Astrocyte (in vitro differentiated cells and primary cell): ENCODE data around the gene LY6G5B. TPM values are rescaled to one million over a fixed set of nuclear protein-coding genes. Genes with fewer than 3 reads are reported as not detected.
A peak's percentile ranks its signal among the peaks of the same experiment; 100 is the strongest.

Experiments used
- DNase-seq: peaks from one replicate; pipeline ENCODE4 v3.0.0-alpha.2; 2010; ENCODE audit warnings: low read depth
- FAIRE-seq: peaks from 2 replicates; lab custom pipeline; 2011; peaks lifted over from hg19 to GRCh38; lab: Jason Lieb, UNC
- H2AFZ ChIP-seq: 2 replicates; pipeline ENCODE4 v1.6.0; 2012; ENCODE audit warnings: low read depth, low read length, inconsistent platforms
- H3K27ac ChIP-seq: 2 replicates; pipeline ENCODE4 v1.5.1; 2011; ENCODE audit warnings: low read depth, low read length, inconsistent platforms
- H3K27me3 ChIP-seq: 2 replicates; pipeline ENCODE4 v1.6.0; 2011; ENCODE audit warnings: low read length, inconsistent platforms; ENCODE audit not compliant: insufficient read depth
- H3K36me3 ChIP-seq: 2 replicates; pipeline ENCODE4 v1.5.1; 2011; ENCODE audit warnings: low read length, inconsistent platforms; ENCODE audit not compliant: insufficient read depth
- H3K4me1 ChIP-seq: 2 replicates; pipeline ENCODE4 v1.5.1; 2011; ENCODE audit warnings: low read length, inconsistent platforms; ENCODE audit not compliant: insufficient read depth
- H3K4me2 ChIP-seq: 2 replicates; pipeline ENCODE4 v1.6.0; 2012; ENCODE audit warnings: low read length, inconsistent platforms
- H3K4me3 ChIP-seq: 2 replicates; pipeline ENCODE4 v1.5.1; 2011; ENCODE audit warnings: low read depth, mild to moderate bottlenecking, low read length, inconsistent platforms; ENCODE audit not compliant: insufficient read depth
- H3K79me2 ChIP-seq: 2 replicates; pipeline ENCODE4 v1.6.0; 2012; ENCODE audit warnings: mild to moderate bottlenecking, low read length, inconsistent platforms; ENCODE audit not compliant: insufficient read depth
- H3K9ac ChIP-seq: 2 replicates; pipeline ENCODE4 v1.6.0; 2012; ENCODE audit warnings: mild to moderate bottlenecking, low read length, inconsistent platforms
- H3K9me3 ChIP-seq: 2 replicates; pipeline ENCODE4 v1.5.1; 2012; ENCODE audit warnings: low read depth, mild to moderate bottlenecking, low read length, inconsistent platforms; ENCODE audit not compliant: insufficient read depth
- H4K20me1 ChIP-seq: 2 replicates; pipeline ENCODE4 v1.6.0; 2012; ENCODE audit warnings: low read length, inconsistent platforms; ENCODE audit not compliant: insufficient read depth
- H3K27ac Mint-ChIP-seq: one replicate; pipeline ENCODE4 v1.8.0; 2021; ENCODE audit warnings: mild to moderate bottlenecking, mixed read lengths; ENCODE audit not compliant: unreplicated experiment
- H3K27me3 Mint-ChIP-seq: one replicate; pipeline ENCODE4 v1.8.0; 2021; ENCODE audit warnings: low read depth, mixed read lengths; ENCODE audit not compliant: unreplicated experiment
- H3K36me3 Mint-ChIP-seq: one replicate; pipeline ENCODE4 v1.8.0; 2021; ENCODE audit warnings: low read depth, mixed read lengths; ENCODE audit not compliant: unreplicated experiment
- H3K4me1 Mint-ChIP-seq: one replicate; pipeline ENCODE4 v1.8.0; 2021; ENCODE audit warnings: low read depth, mixed read lengths; ENCODE audit not compliant: unreplicated experiment
- H3K4me3 Mint-ChIP-seq: one replicate; pipeline ENCODE4 v1.8.0; 2021; ENCODE audit warnings: mild to moderate bottlenecking, moderate library complexity, mixed read lengths; ENCODE audit not compliant: unreplicated experiment
- H3K9me3 Mint-ChIP-seq: one replicate; pipeline ENCODE4 v1.8.0; 2021; ENCODE audit warnings: mild to moderate bottlenecking, mixed read lengths; ENCODE audit not compliant: unreplicated experiment
- CTCF ChIP-seq: IDR thresholded peaks from 2 replicates; pipeline ENCODE4 v1.5.1; 2011; ENCODE audit warnings: low read depth, mild to moderate bottlenecking, inconsistent platforms, low read length, moderate library complexity; ENCODE audit not compliant: insufficient read depth
- EZH2 ChIP-seq: IDR thresholded peaks from 2 replicates; pipeline ENCODE4 v1.6.1; 2012; ENCODE audit warnings: mild to moderate bottlenecking, low read length, inconsistent platforms; ENCODE audit not compliant: insufficient read depth
- total RNA-seq: library from RNA; stranded (reverse); gene quantifications from 2 replicates; pipeline ENCODE4 v1.2.1, GENCODE V29; 2021

The LY6G5B gene
- total RNA-seq, 1 donor from 2014 or later = 20.3 TPM

GRCh38 chr6:31717499-31718222, 47.9 kb downstream of the LY6G5B start:
- peak overlapping the region; percentile 47 for H3K4me3 Mint-ChIP-seq
- DNase-seq = no peak
- peaks cover 10% of the 10 kb centered on the region for H3K4me1 Mint-ChIP-seq

GRCh38 chr6:31718265-31718664, 48.5 kb downstream of the LY6G5B start:
- H3K4me1 ChIP-seq = no peaks in the 10 kb centered on the region
- no peak for DNase-seq
- no peaks in the 10 kb centered on the region for H4K20me1 ChIP-seq
- H3K9me3 Mint-ChIP-seq = peaks cover 7% of the 10 kb centered on the region
- no peak overlapping the region for H3K27ac Mint-ChIP-seq
- no peaks in the 10 kb centered on the region for H3K79me2 ChIP-seq
- no peak overlapping the region for H3K4me3 Mint-ChIP-seq
- H3K27ac ChIP-seq = no peak overlapping the region
- no peaks in the 10 kb centered on the region for H3K36me3 ChIP-seq
- no peak overlapping the region for H2AFZ ChIP-seq
- FAIRE-seq = no peak
- H3K4me3 ChIP-seq = no peak overlapping the region
- peaks cover 19% of the 10 kb centered on the region for H3K27me3 Mint-ChIP-seq
- H3K4me1 Mint-ChIP-seq = peaks cover 10% of the 10 kb centered on the region
- H3K9me3 ChIP-seq = no peaks in the 10 kb centered on the region
- H3K9ac ChIP-seq = no peak overlapping the region
- no peak overlapping the region for H3K4me2 ChIP-seq
- peaks cover 3% of the 10 kb centered on the region for H3K36me3 Mint-ChIP-seq
- H3K27me3 ChIP-seq = no peaks in the 10 kb centered on the region
- TF ChIP-seq EZH2 (no peak), CTCF (no peak)

More at GRCh38 chr6:31717499-31718222, 47.9 kb downstream of the LY6G5B start:
- FAIRE-seq = no peak
- H3K27ac ChIP-seq = no peak overlapping the region
- no peaks in the 10 kb centered on the region for H3K4me1 ChIP-seq
- no peaks in the 10 kb centered on the region for H3K79me2 ChIP-seq
- no peak overlapping the region for H2AFZ ChIP-seq
- peaks cover under 1% of the 10 kb centered on the region for H3K27me3 ChIP-seq
- H3K9me3 ChIP-seq = no peaks in the 10 kb centered on the region
- H3K36me3 Mint-ChIP-seq = peaks cover 3% of the 10 kb centered on the region
- no peaks in the 10 kb centered on the region for H4K20me1 ChIP-seq
- peaks cover 7% of the 10 kb centered on the region for H3K9me3 Mint-ChIP-seq
- no peak overlapping the region for H3K9ac ChIP-seq
- H3K4me2 ChIP-seq = no peak overlapping the region
- no peaks in the 10 kb centered on the region for H3K36me3 ChIP-seq
- TF ChIP-seq CTCF (no peak), EZH2 (no peak)
- H3K27me3 Mint-ChIP-seq = peaks cover 21% of the 10 kb centered on the region
- H3K27ac Mint-ChIP-seq = no peak overlapping the region
- H3K4me3 ChIP-seq = no peak overlapping the region

- DNase-seq (no peak), FAIRE-seq (no peak)
- H3K79me2 ChIP-seq = no peaks in the 10 kb centered on the region
- H3K9me3 ChIP-seq = no peaks in the 10 kb centered on the region
- Mint-ChIP-seq H3K4me1 (peaks cover 8% of the 10 kb centered on the region), H3K9me3 (peaks cover 7% of the 10 kb centered on the region), H3K27me3 (peaks cover 19% of the 10 kb centered on the region), H3K4me3 (peak overlapping the region; percentile 57), H3K36me3 (peaks cover 3% of the 10 kb centered on the region), H3K27ac (no peak overlapping the region)
- no peak overlapping the region for H3K4me2 ChIP-seq
- no peak overlapping the region for H3K4me3 ChIP-seq
- no peak for TF ChIP-seq CTCF
- no peak overlapping the region for H3K9ac ChIP-seq
- H3K36me3 ChIP-seq = no peaks in the 10 kb centered on the region
- no peaks in the 10 kb centered on the region for H3K4me1 ChIP-seq
- H3K27me3 ChIP-seq = no peaks in the 10 kb centered on the region
- no peak overlapping the region for H2AFZ ChIP-seq
- no peak overlapping the region for H3K27ac ChIP-seq
- H4K20me1 ChIP-seq = no peaks in the 10 kb centered on the region
Observed at GRCh38 chr6:31719001-31719400, 49.2 kb downstream of the LY6G5B start.
